AG09309 (cell line): ENCODE results near the gene NANS.
A peak's percentile ranks its signal among the peaks of the same experiment; 100 is the strongest.
"Not testable (repeated sequence)": the region's sequence is repeated elsewhere in the genome, so short reads cannot be mapped to it uniquely, and the experiment has no call there.

Experiments
- DNase-seq: peaks from one replicate; pipeline ENCODE4 v3.0.0-alpha.2; 2010; ENCODE audit warnings: low read depth
- H3K4me3 ChIP-seq: 2 replicates; pipeline ENCODE4 v1.5.1; 2011; ENCODE audit warnings: mild to moderate bottlenecking, low read depth, low read length, moderate library complexity; ENCODE audit not compliant: control insufficient read depth
- TF ChIP-seq, protein P1 (sequence below): IDR thresholded peaks from 2 replicates; pipeline ENCODE4 v1.5.1; 2011; ENCODE audit warnings: mild to moderate bottlenecking, low read depth, low read length, inconsistent platforms; ENCODE audit not compliant: insufficient read depth, control insufficient read depth; ENCODE audit errors: missing control alignments

Gene NANS

DNA sequence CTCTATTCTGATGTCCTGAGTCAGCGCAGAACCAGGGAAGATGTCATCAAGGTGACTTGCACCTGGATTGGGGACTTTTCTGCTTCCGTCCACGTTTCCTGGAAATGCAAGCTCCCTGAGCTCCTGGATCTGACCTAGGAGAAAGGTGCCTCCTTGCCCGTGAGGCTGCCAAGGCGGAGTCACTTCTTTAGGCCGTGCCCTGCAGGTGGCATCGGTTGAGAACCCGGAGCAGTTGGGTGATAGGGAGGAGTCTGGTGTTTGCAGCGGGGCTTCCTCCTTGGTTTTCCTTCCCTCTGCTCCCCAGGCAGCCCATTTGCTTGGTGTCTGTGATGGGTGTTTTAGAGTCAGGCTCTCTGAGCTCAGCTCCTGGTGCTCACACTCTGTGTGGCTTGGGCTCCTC lies 15.2 kb downstream of the NANS start:
- H3K4me3 ChIP-seq = no peak overlapping the region
- DNase-seq = no peak
- TF ChIP-seq, protein P1, sequence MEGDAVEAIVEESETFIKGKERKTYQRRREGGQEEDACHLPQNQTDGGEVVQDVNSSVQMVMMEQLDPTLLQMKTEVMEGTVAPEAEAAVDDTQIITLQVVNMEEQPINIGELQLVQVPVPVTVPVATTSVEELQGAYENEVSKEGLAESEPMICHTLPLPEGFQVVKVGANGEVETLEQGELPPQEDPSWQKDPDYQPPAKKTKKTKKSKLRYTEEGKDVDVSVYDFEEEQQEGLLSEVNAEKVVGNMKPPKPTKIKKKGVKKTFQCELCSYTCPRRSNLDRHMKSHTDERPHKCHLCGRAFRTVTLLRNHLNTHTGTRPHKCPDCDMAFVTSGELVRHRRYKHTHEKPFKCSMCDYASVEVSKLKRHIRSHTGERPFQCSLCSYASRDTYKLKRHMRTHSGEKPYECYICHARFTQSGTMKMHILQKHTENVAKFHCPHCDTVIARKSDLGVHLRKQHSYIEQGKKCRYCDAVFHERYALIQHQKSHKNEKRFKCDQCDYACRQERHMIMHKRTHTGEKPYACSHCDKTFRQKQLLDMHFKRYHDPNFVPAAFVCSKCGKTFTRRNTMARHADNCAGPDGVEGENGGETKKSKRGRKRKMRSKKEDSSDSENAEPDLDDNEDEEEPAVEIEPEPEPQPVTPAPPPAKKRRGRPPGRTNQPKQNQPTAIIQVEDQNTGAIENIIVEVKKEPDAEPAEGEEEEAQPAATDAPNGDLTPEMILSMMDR = no peak

DNA sequence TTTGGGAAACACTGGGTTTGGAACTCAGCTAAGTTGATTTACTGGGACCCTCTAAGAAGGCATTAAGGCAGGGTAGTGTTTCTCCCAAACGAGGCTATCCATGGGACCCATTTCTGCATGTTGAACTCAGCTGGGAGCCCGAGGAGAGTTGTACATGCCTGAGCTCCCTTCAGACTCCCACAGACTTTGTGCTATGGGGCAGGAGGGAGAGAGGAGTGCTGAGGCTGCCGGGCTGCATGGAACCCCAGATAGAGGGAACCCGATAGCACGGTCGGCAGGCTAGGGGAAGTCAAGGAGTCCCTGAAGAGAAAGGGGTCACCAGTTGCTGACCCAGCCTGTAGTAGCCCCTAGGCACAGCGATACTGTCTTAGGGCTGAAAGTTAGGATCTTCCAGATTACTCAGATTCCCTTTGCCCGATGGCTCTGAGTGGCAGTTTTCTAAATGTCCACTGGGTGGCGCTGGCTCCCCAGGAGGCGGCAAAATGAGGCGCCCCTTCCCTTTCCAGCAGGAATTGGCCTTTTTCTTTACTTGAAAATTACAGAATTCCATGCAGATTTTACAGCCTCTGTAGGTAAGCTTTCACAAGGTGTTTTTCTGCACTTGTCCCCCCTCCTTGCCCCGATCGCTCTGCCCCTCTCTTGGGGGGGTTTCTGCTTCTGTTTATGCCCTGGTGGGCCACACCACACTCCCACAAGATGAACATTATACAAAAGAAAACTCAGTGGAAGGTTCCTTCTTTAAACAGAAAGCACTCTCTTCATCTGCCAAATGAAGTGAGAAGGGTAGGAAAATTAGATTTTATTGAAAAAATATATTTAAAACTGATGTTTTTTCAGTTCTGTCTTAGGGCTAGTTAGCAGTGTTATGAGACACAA lies 17.8 kb downstream of the NANS start:
- no peak overlapping the region for H3K4me3 ChIP-seq
- TF ChIP-seq, protein P1 = peak; percentile 97
- DNase-seq = no peak

DNA sequence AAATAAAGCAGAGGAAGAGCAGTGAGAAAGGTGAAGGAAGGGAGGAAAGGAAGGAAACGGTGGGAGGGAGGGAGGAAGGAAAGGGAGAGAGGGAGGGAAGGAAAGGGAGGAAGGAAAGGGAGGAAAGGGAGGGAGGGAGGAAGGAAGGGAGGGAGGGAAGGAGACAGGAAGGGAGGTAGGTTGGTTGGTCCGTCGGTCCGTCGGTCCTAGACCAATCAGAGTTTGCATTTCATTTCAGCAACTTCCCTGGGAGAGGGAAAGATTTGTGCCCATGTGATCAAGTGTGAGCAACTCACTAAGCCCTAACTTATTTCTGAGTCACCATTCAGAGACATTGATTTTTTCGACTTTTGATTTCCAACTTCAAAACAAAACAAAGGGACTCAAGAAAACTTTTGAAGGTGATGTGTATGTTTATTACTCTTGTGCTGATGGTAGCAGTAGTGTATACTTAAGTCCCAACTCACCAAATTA lies 18.8 kb downstream of the NANS start:
- TF ChIP-seq, protein P1 = no peak
- DNase-seq = peak; percentile 79
- H3K4me3 ChIP-seq = no peak overlapping the region

DNA sequence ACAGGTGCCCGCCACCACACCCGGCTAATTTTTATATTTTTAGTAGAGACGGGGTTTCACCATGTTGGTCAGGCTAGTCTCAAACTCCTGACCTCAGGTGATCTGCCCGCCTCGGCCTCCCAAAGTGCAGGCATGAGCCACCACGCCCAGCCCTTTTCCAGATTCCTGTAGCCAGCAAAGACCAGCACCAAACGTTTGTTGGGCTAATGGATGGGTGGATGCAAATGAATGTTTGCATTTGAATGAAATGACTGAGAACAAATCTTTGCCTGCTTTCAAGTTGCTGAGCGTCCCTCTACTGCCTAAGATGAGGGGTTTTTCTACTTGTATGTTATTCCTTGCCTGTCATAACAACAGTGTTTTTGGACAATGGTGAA lies 20.0 kb downstream of the NANS start:
- H3K4me3 ChIP-seq, DNase-seq: not testable (repeated sequence)

DNA sequence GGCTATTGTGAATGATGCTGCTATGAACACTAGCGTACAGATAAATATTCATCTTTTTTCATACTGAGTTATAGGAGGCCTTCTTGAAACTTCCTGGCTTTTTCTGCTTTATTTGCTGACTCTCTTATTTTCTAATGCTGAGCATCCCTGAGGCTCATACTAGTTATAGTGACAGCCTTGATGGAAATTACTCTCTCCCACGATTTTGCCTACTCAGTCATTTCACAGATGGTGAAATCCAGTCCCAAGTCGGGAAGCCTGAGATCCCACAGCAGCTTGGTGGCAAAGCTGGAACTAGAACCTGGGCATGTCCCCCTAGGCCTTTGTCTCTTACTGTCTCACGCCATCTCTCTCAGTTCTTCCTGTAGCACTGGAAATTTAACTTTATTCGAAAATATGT lies 22.4 kb downstream of the NANS start:
- no peak overlapping the region for H3K4me3 ChIP-seq
- no peak for DNase-seq
- TF ChIP-seq, protein P1 = no peak

DNA sequence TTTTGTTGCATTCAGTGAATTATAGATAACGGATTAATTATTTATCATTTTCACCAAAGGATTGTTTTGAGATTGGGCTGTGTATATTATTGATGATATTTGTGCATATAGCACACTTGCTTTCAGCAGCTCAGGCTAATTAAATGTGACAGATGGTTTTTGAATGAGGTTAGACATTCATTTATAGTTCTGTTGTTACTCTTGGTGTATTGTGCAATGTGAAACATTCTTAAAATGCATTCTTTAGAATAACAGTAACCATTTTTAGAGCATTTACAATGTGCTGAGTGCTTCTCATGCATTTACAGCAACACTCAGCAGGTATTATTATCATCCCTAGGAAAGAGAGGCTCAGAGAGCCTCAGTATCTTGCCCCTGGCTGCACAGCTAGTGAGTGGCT lies 23.8 kb downstream of the NANS start:
- no peak overlapping the region for H3K4me3 ChIP-seq
- DNase-seq = no peak
- TF ChIP-seq, protein P1 = no peak

DNA sequence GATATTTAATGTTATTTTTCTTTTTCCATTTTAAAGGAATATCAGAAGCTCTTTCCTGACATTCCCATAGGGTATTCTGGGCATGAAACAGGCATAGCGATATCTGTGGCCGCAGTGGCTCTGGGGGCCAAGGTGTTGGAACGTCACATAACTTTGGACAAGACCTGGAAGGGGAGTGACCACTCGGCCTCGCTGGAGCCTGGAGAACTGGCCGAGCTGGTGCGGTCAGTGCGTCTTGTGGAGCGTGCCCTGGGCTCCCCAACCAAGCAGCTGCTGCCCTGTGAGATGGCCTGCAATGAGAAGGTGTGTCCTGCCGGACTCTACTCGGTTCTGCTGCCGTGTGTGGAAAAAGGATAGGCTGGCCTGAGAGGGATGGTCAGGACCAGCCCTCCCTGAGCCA lies 24.2 kb downstream of the NANS start:
- no peak overlapping the region for H3K4me3 ChIP-seq
- no peak for DNase-seq
- TF ChIP-seq, protein P1 = no peak
